Small intestine (tissue), 7 donors: ENCODE measurements around the gene NUAK1. TPM values are rescaled to one million over a fixed set of nuclear protein-coding genes. Genes with fewer than 3 reads are reported as not detected.

ENCODE experiments used
- DNase-seq, 2 donors: peaks; one replicate each; pipeline versions ENCODE4 v3.0.0 to v3.0.0-alpha.2; 2013
- FAIRE-seq: peaks from 2 replicates; lab custom pipeline; 2012; peaks lifted over from hg19 to GRCh38; lab: Jason Lieb, UNC
- H3K27ac ChIP-seq, 3 donors: one replicate each; pipeline ENCODE4 v1.5.1; 2013; ENCODE audit warnings: low read length in 2 of 3, mild to moderate bottlenecking in 2 of 3, control low read depth in 1 of 3, inconsistent platforms in 1 of 3, low read depth in 1 of 3, moderate library complexity in 1 of 3
- H3K27me3 ChIP-seq, 3 donors: one replicate each; pipeline ENCODE4 v1.6.1; 2013; ENCODE audit warnings: low read length in 3 of 3, inconsistent platforms in 1 of 3; ENCODE audit not compliant: control insufficient read depth in 3 of 3, insufficient read depth in 3 of 3
- H3K36me3 ChIP-seq, 3 donors: one replicate each; pipeline ENCODE4 v1.6.1; 2013; ENCODE audit warnings: low read length in 3 of 3, inconsistent platforms in 1 of 3, low read depth in 1 of 3, mild to moderate bottlenecking in 1 of 3, moderate library complexity in 1 of 3; ENCODE audit not compliant: control insufficient read depth in 3 of 3, insufficient read depth in 2 of 3
- H3K4me1 ChIP-seq, 3 donors: one replicate each; pipeline ENCODE4 v1.6.1; 2013; ENCODE audit warnings: low read length in 2 of 3, inconsistent platforms in 1 of 3, low read depth in 1 of 3, mild to moderate bottlenecking in 1 of 3, moderate library complexity in 1 of 3; ENCODE audit not compliant: control insufficient read depth in 3 of 3, insufficient read depth in 2 of 3
- H3K4me3 ChIP-seq, 3 donors: one replicate each; pipeline ENCODE4 v1.5.1; 2013; ENCODE audit warnings: low read length in 3 of 3, control low read depth in 1 of 3, inconsistent platforms in 1 of 3, low read depth in 1 of 3, mild to moderate bottlenecking in 1 of 3, moderate library complexity in 1 of 3
- H3K9me3 ChIP-seq, 2 donors: one replicate each; pipeline ENCODE4 v1.6.1; 2013; ENCODE audit warnings: low read depth in 1 of 2, low read length in 1 of 2; ENCODE audit not compliant: control insufficient read depth in 2 of 2, insufficient read depth in 1 of 2
- WGBS, 3 donors: extraction: QIAGEN DNeasy Blood & Tissue Kit; methylation state at CpG; one replicate each; pipeline ENCODE4 v1.1.7; 2013; 5-methylcytosine and 5-hydroxymethylcytosine counted together
- polyA plus RNA-seq, 4 donors: library from polyadenylated mRNA; stranded (reverse) in 3 of 4; unstranded in 1 of 4; fragments of 200-250 nt in 3 of 4; fragments of 120-200 nt in 1 of 4; gene quantifications; one replicate each; pipeline versions ENCODE4 v1.2.1 to v1.2.3, GENCODE V29; 2013
- donor health status: healthy with polysubstance abuse.
- donor health status: control.
- donor health status: control.
- donor health status: Bipolar disorder and iron deficiency.
- donor health status: healthy.

Gene NUAK1
- polyA plus RNA-seq, 4 donors: 0.67 to 4.8 (median 1.5) TPM

- 35 to 51% (median 42%) methylated on average over 4 of the region's 4 CpGs for WGBS, 3 donors
- peak; percentile 10 to 51 for DNase-seq
- Histone ChIP-seq H3K4me3 (no peak overlapping the region), H3K27me3 (no peaks in the 10 kb centered on the region), H3K4me1 (peaks cover 0 to 55% (median 3%) of the 10 kb centered on the region in 3 donors), H3K9me3 (no peaks in the 10 kb centered on the region), H3K36me3 (no peaks in the 10 kb centered on the region), H3K27ac (no peak overlapping the region)
- no peak for FAIRE-seq
Measured at GRCh38 chr12:106106061-106106566, 32.6 kb downstream of the NUAK1 start.

- no peaks in the 10 kb centered on the region for H3K27me3 ChIP-seq
- no peak for DNase-seq
- H3K27ac ChIP-seq: no peak overlapping the region
- H3K36me3 ChIP-seq: no peaks in the 10 kb centered on the region
- H3K9me3 ChIP-seq: no peaks in the 10 kb centered on the region
- 85 to 93% (median 88%) methylated on average over 5 of the region's 5 CpGs for WGBS, 3 donors
- H3K4me3 ChIP-seq: no peak overlapping the region
- peaks cover 0 to 15% (median 3%) of the 10 kb centered on the region in 3 donors for H3K4me1 ChIP-seq
- FAIRE-seq: no peak
Measured at GRCh38 chr12:106101803-106102202, 37.0 kb downstream of the NUAK1 start.

- no peak for FAIRE-seq
- H3K9me3 ChIP-seq: no peaks in the 10 kb centered on the region
- WGBS, 3 donors: 35 to 52% (median 37%) methylated on average over 6 of the region's 6 CpGs
Measured at GRCh38 chr12:106098691-106099200, 40.0 kb downstream of the NUAK1 start.

GRCh38 chr12:106097011-106097410 is 41.7 kb downstream of the NUAK1 start:
- peaks cover 0 to 2% (median 0%) of the 10 kb centered on the region in 3 donors for H3K27me3 ChIP-seq
- DNase-seq: peak in 1 of 2 donors; percentile 42
- no peaks in the 10 kb centered on the region for H3K9me3 ChIP-seq
- no peaks in the 10 kb centered on the region for H3K36me3 ChIP-seq
- H3K27ac ChIP-seq: no peak overlapping the region
- FAIRE-seq: no peak
- H3K4me1 ChIP-seq: peaks cover 0 to 2% (median 0%) of the 10 kb centered on the region in 3 donors
- H3K4me3 ChIP-seq: no peak overlapping the region
- 21 to 53% (median 33%) methylated on average over 2 of the region's 2 CpGs for WGBS, 3 donors

More at GRCh38 chr12:106098691-106099200, 40.0 kb downstream of the NUAK1 start:
- Histone ChIP-seq H3K4me1 (peaks cover 0 to 2% (median 0%) of the 10 kb centered on the region in 3 donors), H3K36me3 (no peaks in the 10 kb centered on the region), H3K27ac (no peak overlapping the region), H3K4me3 (no peak overlapping the region), H3K27me3 (peaks cover 0 to 2% (median 0%) of the 10 kb centered on the region in 3 donors)
- no peak for DNase-seq

- Histone ChIP-seq H3K4me3 (no peak overlapping the region), H3K27ac (no peak overlapping the region), H3K27me3 (peaks cover 0 to 2% (median 0%) of the 10 kb centered on the region in 3 donors), H3K36me3 (no peaks in the 10 kb centered on the region), H3K4me1 (peaks cover 0 to 2% (median 2%) of the 10 kb centered on the region in 3 donors), H3K9me3 (no peaks in the 10 kb centered on the region)
- no peak for DNase-seq
- 62 to 82% (median 76%) methylated on average over 12 of the region's 12 CpGs for WGBS, 3 donors
- no peak for FAIRE-seq
Measured at GRCh38 chr12:106096376-106096775, 42.4 kb downstream of the NUAK1 start.

- no peaks in the 10 kb centered on the region for H3K36me3 ChIP-seq
- H3K27ac ChIP-seq: no peak overlapping the region
- no peak overlapping the region for H3K4me3 ChIP-seq
- no peak for DNase-seq
- no peak for FAIRE-seq
- 75 to 81% (median 81%) methylated on average over 5 of the region's 5 CpGs for WGBS, 3 donors
- peaks cover 0 to 2% (median 2%) of the 10 kb centered on the region in 3 donors for H3K4me1 ChIP-seq
- peaks cover 0 to 2% (median 0%) of the 10 kb centered on the region in 3 donors for H3K27me3 ChIP-seq
- H3K9me3 ChIP-seq: no peaks in the 10 kb centered on the region
Measured at GRCh38 chr12:106094304-106094703, 44.5 kb downstream of the NUAK1 start.

GRCh38 chr12:106093246-106093645 is 45.5 kb downstream of the NUAK1 start:
- WGBS, 3 donors: 68 to 85% (median 81%) methylated on average over 6 of the region's 6 CpGs
- H3K27me3 ChIP-seq: peaks cover 0 to 2% (median 0%) of the 10 kb centered on the region in 3 donors

GRCh38 chr12:106091446-106091820 is 47.3 kb downstream of the NUAK1 start:
- DNase-seq: no peak
- WGBS, 3 donors: 89 to 98% (median 91%) methylated on average over 6 of the region's 6 CpGs
- FAIRE-seq: no peak
- Histone ChIP-seq H3K9me3 (no peaks in the 10 kb centered on the region), H3K36me3 (no peaks in the 10 kb centered on the region), H3K27ac (peak overlapping the region in 1 of 3 donors; percentile 46), H3K27me3 (peaks cover 0 to 1% (median 0%) of the 10 kb centered on the region in 3 donors), H3K4me3 (no peak overlapping the region), H3K4me1 (peaks cover 0 to 2% (median 0%) of the 10 kb centered on the region in 3 donors)

More at GRCh38 chr12:106093246-106093645, 45.5 kb downstream of the NUAK1 start:
- peaks cover 0 to 2% (median 2%) of the 10 kb centered on the region in 3 donors for H3K4me1 ChIP-seq
- FAIRE-seq: no peak
- H3K27ac ChIP-seq: no peak overlapping the region
- H3K9me3 ChIP-seq: no peaks in the 10 kb centered on the region
- no peaks in the 10 kb centered on the region for H3K36me3 ChIP-seq
- H3K4me3 ChIP-seq: no peak overlapping the region
- DNase-seq: no peak
